ENCODE data around the gene LSM4. TPM values are rescaled to one million over a fixed set of nuclear protein-coding genes. Genes with fewer than 3 reads are reported as not detected.
A peak's percentile ranks its signal among the peaks of the same experiment; 100 is the strongest.

The LSM4 gene
- total and polyA plus RNA-seq, 9 donors: 38.3 to 121 (median 71.4) TPM

DNA sequence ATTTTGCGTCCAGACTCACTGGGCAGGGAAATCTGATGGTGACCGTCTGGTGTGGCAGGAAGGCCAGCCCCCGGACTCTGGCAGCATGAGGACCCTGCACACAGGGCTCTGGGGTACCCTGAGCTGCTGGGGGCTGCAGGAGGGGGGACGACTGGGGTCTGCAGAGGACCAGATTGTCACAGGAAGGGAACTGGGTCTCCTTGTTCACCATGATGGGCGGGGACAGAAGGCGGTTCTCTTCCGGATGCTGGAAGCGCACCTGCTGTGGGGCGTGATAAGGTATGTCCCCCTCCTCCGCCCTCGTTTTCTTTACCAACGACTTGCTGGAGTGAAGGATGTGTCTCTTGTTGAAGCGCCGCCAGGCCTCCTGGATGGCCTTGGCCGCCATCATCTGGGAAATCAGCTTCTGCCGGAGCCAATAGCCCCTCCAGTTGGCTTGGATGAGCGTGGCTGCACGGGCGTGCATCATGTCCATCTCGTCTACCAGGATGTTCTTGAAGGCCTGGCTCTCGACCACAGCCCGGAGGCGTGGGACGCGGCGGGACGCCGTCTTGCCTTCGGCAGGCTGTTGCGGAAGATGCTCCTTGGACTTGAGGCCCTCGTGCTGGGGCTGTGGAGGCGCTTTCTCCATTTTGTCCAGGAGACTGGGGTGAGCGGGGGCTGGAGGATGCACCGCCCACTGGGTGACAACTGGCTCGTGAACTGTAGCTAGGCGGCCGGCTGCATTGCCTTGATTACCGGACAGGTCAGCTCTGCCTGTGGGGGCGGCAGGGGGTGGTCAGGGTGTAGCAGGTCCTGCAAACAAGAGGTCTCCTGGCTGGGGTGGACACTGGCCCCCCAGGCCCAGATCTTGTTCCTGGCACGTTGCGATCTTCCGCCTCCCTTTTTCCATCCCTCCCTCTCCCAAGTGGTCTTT, 55.8 kb downstream of the LSM4 start:
- Histone ChIP-seq H3K27ac (no peak overlapping the region), H3K4me3 (no peak overlapping the region), H3K4me1 (ENCODE audit: insufficient read depth) (no peaks in the 10 kb centered on the region), H3K36me3 (no peaks in the 10 kb centered on the region), H3K9me3 (no peaks in the 10 kb centered on the region), H3K27me3 (no peaks in the 10 kb centered on the region)
- 82 to 87% (median 86%) methylated on average over 42 of the region's 42 CpGs for whole genome bisulfite sequencing, 3 donors
- DNase-seq: peak; percentile 10 to 60 (median 44)
- TF ChIP-seq POLR2A (IDR thresholded peaks at IDR 0.05) (no peak), EP300 (IDR thresholded peaks at IDR 0.05) (no peak)
- TF ChIP-seq, protein P1, sequence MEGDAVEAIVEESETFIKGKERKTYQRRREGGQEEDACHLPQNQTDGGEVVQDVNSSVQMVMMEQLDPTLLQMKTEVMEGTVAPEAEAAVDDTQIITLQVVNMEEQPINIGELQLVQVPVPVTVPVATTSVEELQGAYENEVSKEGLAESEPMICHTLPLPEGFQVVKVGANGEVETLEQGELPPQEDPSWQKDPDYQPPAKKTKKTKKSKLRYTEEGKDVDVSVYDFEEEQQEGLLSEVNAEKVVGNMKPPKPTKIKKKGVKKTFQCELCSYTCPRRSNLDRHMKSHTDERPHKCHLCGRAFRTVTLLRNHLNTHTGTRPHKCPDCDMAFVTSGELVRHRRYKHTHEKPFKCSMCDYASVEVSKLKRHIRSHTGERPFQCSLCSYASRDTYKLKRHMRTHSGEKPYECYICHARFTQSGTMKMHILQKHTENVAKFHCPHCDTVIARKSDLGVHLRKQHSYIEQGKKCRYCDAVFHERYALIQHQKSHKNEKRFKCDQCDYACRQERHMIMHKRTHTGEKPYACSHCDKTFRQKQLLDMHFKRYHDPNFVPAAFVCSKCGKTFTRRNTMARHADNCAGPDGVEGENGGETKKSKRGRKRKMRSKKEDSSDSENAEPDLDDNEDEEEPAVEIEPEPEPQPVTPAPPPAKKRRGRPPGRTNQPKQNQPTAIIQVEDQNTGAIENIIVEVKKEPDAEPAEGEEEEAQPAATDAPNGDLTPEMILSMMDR (IDR thresholded peaks at IDR 0.05): no peak
- intact Hi-C loops (cut with DNase I): loop anchor here in 2 of 4 donors (5.0 to 10.0 kb wide), 2 partner anchors 52 to 65 kb away; no protein-coding TSS in a partner anchor

DNA sequence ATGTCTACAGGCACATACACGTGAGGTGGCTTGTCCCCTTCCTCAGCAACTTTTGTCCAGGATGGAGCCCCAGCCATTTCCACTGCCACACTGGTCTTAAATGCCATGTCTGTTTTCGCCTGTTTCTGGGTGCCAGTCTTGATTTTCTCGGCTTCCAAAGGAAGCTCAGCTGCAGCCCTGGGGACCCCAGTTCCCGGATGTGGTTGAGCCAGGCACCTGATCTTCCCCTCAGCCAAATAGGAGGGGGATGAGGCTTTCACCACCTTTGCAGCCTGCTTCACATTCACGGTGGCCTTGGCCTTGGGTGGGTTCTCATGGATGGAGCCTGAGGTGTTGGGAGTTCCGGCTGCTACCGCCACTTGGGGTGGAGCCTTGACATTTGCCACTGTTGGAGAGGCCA, 57.3 kb downstream of the LSM4 start:
- WGBS, 3 donors: 81 to 86% (median 81%) methylated on average over 7 of the region's 7 CpGs
- H3K4me1 ChIP-seq (ENCODE audit: insufficient read depth): no peaks in the 10 kb centered on the region
- TF ChIP-seq, protein P1 (IDR thresholded peaks at IDR 0.05): no peak
- no peak for TF ChIP-seq EP300 (IDR thresholded peaks at IDR 0.05)
- no peak for TF ChIP-seq POLR2A (IDR thresholded peaks at IDR 0.05)
- no peak overlapping the region for H3K27ac ChIP-seq
- no peaks in the 10 kb centered on the region for H3K36me3 ChIP-seq
- no peak overlapping the region for H3K4me3 ChIP-seq
- no peaks in the 10 kb centered on the region for H3K27me3 ChIP-seq
- DNase-seq: peak in 1 of 5 donors; percentile 43
- intact Hi-C loops (cut with DNase I): loop anchor here in 2 of 4 donors (5.0 to 10.0 kb wide), 2 partner anchors 51 to 67 kb away; no protein-coding TSS in a partner anchor
- no peaks in the 10 kb centered on the region for H3K9me3 ChIP-seq

DNA sequence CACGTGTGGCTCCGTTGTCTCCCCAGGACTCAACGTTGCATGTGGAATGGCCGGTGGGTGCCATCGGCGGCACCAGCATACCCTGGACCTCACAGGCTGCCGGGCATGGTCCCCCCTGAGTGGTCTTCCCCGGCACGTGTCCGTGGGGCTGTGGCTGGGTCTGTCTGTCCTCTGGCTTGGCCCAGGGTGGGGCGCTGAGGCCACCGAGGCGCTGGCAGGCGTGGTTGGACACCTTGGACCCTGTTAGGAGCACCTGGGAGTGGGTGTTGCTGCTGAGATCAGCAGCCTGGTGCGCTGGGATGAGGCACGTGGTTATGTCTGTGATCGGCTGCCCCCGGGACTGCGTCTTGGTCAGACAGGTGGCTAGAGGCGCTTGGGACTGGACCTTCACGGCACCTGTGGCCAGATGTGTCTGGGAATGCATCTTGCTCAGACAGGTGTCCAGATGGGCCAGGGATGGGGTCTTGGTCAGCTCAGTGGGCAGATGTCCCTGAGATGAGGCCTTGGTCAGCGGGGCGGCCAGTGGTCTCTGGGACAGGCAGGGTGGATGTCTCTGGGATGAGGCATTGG, 57.8 kb downstream of the LSM4 start:
- H3K27ac ChIP-seq: no peak overlapping the region
- H3K36me3 ChIP-seq: no peaks in the 10 kb centered on the region
- DNase-seq: peak; percentile 13 to 44 (median 33)
- H3K4me3 ChIP-seq: no peak overlapping the region
- no peaks in the 10 kb centered on the region for H3K9me3 ChIP-seq
- H3K4me1 ChIP-seq (ENCODE audit: insufficient read depth): no peaks in the 10 kb centered on the region
- intact Hi-C loops (cut with DNase I): loop anchor here in 2 of 4 donors (5.0 to 10.0 kb wide), 2 partner anchors 50 to 67 kb away; no protein-coding TSS in a partner anchor
- WGBS, 3 donors: 80 to 91% (median 87%) methylated on average over 23 of the region's 23 CpGs
- TF ChIP-seq EP300 (IDR thresholded peaks at IDR 0.05): no peak
- TF ChIP-seq, protein P1 (IDR thresholded peaks at IDR 0.05): no peak
- TF ChIP-seq POLR2A (IDR thresholded peaks at IDR 0.05): no peak
- H3K27me3 ChIP-seq: no peaks in the 10 kb centered on the region

DNA sequence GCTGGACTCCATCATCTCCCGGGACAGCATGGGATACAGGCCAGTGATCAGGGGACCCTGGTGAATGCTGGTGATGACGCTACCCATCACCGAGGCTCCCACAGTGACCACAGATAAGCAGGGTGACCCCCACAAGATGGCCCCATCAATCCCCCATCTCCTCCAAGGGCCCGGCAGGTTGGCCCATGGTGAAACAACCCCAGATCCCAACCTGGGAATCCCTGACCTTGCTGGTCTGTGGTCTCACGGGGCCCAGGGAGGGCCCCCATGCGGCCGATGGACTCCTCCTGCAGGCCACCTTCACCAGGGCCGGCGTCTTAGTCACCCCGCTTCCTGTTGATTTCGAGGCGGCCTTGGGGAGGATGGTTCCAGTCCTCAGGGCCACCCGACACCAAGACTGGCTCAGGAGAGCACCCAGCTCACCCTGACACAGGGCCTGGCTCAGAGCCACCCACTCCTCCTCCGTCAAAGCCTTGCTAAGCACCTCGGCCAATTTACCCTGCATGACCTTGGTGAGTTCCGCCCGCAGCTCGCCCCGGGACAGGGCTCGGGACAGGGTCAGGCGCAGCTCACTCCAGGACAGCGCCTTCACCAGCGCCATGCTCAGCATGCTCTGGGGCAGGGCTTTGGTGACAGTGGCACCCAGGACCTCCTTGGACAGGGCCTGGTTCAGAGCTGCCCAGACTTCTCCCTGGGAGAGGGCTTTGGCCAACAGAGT, 58.6 kb downstream of the LSM4 start:
- TF ChIP-seq, protein P1 (IDR thresholded peaks at IDR 0.05): no peak
- no peak for TF ChIP-seq EP300 (IDR thresholded peaks at IDR 0.05)
- TF ChIP-seq POLR2A (IDR thresholded peaks at IDR 0.05): no peak
- peak; percentile 15 to 47 (median 38) for DNase-seq
- 74 to 85% (median 83%) methylated on average over 15 to 23 of the region's 23 CpGs for WGBS, 3 donors
- intact Hi-C loops (cut with DNase I): loop anchor here in 1 of 4 donors (10.0 kb wide), 1 partner anchor 49 kb away; no protein-coding TSS in a partner anchor
- Histone ChIP-seq H3K4me1 (ENCODE audit: insufficient read depth) (no peaks in the 10 kb centered on the region), H3K36me3 (no peaks in the 10 kb centered on the region), H3K4me3 (no peak overlapping the region), H3K27me3 (no peaks in the 10 kb centered on the region), H3K9me3 (no peaks in the 10 kb centered on the region), H3K27ac (no peak overlapping the region)

Measured in ovary (tissue), 9 donors.